ENCODE measurements around the gene GPR183.

DNA sequence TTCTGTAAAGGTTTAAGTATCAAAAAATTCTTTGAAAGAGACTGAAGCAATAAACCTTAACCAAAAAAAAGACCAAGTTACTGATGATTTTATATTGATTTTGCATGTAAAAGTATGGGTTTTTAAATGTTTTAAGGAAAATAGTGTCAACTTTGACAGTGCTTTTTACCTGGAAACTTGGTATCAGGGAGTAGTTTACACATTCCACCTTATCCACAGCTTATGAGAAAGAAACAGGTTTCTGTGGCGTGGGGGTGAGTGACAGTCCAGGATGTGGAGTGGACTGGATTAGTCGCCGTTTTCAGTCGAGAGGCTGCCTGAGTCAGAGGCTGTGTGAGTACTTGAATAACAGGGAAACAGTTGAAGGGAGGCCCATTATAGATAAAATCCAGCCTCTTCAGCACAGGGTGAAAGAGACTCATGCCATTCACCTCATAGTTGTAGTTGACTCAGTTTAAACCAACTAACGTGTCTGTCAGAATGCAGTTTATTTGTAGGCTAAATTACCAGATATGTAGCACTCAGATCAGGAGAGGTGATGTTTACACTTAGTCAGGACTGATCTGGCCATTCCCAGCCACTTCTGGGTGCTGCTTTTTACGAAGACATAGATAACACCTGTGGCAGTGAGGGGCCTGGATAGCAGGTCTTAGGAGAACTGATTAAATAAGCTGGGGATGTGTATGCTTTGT lies 595 bp upstream of the GPR183 start:
- TF ChIP-seq, protein P1, sequence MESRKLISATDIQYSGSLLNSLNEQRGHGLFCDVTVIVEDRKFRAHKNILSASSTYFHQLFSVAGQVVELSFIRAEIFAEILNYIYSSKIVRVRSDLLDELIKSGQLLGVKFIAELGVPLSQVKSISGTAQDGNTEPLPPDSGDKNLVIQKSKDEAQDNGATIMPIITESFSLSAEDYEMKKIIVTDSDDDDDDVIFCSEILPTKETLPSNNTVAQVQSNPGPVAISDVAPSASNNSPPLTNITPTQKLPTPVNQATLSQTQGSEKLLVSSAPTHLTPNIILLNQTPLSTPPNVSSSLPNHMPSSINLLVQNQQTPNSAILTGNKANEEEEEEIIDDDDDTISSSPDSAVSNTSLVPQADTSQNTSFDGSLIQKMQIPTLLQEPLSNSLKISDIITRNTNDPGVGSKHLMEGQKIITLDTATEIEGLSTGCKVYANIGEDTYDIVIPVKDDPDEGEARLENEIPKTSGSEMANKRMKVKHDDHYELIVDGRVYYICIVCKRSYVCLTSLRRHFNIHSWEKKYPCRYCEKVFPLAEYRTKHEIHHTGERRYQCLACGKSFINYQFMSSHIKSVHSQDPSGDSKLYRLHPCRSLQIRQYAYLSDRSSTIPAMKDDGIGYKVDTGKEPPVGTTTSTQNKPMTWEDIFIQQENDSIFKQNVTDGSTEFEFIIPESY (IDR thresholded peaks at IDR 0.05; ENCODE audit: extremely low read depth, insufficient replicate concordance, low read length) = no peak
- TF ChIP-seq, protein P2, sequence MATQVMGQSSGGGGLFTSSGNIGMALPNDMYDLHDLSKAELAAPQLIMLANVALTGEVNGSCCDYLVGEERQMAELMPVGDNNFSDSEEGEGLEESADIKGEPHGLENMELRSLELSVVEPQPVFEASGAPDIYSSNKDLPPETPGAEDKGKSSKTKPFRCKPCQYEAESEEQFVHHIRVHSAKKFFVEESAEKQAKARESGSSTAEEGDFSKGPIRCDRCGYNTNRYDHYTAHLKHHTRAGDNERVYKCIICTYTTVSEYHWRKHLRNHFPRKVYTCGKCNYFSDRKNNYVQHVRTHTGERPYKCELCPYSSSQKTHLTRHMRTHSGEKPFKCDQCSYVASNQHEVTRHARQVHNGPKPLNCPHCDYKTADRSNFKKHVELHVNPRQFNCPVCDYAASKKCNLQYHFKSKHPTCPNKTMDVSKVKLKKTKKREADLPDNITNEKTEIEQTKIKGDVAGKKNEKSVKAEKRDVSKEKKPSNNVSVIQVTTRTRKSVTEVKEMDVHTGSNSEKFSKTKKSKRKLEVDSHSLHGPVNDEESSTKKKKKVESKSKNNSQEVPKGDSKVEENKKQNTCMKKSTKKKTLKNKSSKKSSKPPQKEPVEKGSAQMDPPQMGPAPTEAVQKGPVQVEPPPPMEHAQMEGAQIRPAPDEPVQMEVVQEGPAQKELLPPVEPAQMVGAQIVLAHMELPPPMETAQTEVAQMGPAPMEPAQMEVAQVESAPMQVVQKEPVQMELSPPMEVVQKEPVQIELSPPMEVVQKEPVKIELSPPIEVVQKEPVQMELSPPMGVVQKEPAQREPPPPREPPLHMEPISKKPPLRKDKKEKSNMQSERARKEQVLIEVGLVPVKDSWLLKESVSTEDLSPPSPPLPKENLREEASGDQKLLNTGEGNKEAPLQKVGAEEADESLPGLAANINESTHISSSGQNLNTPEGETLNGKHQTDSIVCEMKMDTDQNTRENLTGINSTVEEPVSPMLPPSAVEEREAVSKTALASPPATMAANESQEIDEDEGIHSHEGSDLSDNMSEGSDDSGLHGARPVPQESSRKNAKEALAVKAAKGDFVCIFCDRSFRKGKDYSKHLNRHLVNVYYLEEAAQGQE (IDR thresholded peaks at IDR 0.05; ENCODE audit: low read depth) = no peak
- TF ChIP-seq, protein P3, sequence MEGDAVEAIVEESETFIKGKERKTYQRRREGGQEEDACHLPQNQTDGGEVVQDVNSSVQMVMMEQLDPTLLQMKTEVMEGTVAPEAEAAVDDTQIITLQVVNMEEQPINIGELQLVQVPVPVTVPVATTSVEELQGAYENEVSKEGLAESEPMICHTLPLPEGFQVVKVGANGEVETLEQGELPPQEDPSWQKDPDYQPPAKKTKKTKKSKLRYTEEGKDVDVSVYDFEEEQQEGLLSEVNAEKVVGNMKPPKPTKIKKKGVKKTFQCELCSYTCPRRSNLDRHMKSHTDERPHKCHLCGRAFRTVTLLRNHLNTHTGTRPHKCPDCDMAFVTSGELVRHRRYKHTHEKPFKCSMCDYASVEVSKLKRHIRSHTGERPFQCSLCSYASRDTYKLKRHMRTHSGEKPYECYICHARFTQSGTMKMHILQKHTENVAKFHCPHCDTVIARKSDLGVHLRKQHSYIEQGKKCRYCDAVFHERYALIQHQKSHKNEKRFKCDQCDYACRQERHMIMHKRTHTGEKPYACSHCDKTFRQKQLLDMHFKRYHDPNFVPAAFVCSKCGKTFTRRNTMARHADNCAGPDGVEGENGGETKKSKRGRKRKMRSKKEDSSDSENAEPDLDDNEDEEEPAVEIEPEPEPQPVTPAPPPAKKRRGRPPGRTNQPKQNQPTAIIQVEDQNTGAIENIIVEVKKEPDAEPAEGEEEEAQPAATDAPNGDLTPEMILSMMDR (IDR thresholded peaks at IDR 0.05 in 2 of 3, conservative IDR thresholded peaks at IDR 0.05 in 1 of 3; ENCODE audit: borderline replicate concordance in 1 of 3, insufficient read depth in 1 of 3, low read depth in 2 of 3, low read length in 2 of 3) = no peak
- TF ChIP-seq YY1 (IDR thresholded peaks at IDR 0.05; ENCODE audit: extremely low read depth, insufficient replicate concordance, low read depth, low read length) (no peak), POLR2A (IDR thresholded peaks at IDR 0.05; ENCODE audit: borderline replicate concordance, extremely low read depth, insufficient read depth, insufficient read length) (no peak), RAD21 (IDR thresholded peaks at IDR 0.05; ENCODE audit: low read depth) (no peak), EGR1 (IDR thresholded peaks at IDR 0.05; ENCODE audit: low read depth) (no peak), JUND (IDR thresholded peaks at IDR 0.05) (no peak), TCF7L2 (IDR thresholded peaks at IDR 0.05; ENCODE audit: borderline replicate concordance, extremely low read depth, insufficient read depth, insufficient read length) (no peak), POLR2AphosphoS5 (IDR thresholded peaks at IDR 0.05; ENCODE audit: low read depth, low read length) (no peak), EZH2phosphoT487 (IDR thresholded peaks at IDR 0.05; ENCODE audit: borderline replicate concordance) (no peak)
- TF ChIP-seq, protein P4, sequence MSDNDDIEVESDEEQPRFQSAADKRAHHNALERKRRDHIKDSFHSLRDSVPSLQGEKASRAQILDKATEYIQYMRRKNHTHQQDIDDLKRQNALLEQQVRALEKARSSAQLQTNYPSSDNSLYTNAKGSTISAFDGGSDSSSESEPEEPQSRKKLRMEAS (IDR thresholded peaks at IDR 0.05) = 0 out of 2 replicates have a peak, but pooled peaks have one; percentile 5
- TF ChIP-seq, protein P5, sequence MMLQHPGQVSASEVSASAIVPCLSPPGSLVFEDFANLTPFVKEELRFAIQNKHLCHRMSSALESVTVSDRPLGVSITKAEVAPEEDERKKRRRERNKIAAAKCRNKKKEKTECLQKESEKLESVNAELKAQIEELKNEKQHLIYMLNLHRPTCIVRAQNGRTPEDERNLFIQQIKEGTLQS (IDR thresholded peaks at IDR 0.05) = no peak

All from HCT116 (cell line).